ENCODE data around the gene SLAMF8. TPM values are rescaled to one million over a fixed set of nuclear protein-coding genes. Genes with fewer than 3 reads are reported as not detected.

The SLAMF8 gene
- polyA plus RNA-seq, 3 donors: 0.52 to 1.4 (median 0.61) TPM

GRCh38 chr1:159870704-159871103 lies 44.0 kb downstream of the SLAMF8 start:
- DNase-seq: no peak

- DNase-seq: peak; percentile 27
Observed at GRCh38 chr1:159872891-159873290, 46.2 kb downstream of the SLAMF8 start.

GRCh38 chr1:159873530-159874143 lies 47.0 kb downstream of the SLAMF8 start:
- DNase-seq: no peak

GRCh38 chr1:159877695-159878444 lies 51.2 kb downstream of the SLAMF8 start:
- no peak for DNase-seq

GRCh38 chr1:159879136-159879535 lies 52.5 kb downstream of the SLAMF8 start:
- DNase-seq: no peak

GRCh38 chr1:159879977-159880376 lies 53.3 kb downstream of the SLAMF8 start:
- DNase-seq: no peak

GRCh38 chr1:159880430-159880829 lies 53.8 kb downstream of the SLAMF8 start:
- no peak for DNase-seq

- peak; percentile 61 for DNase-seq
Observed at GRCh38 chr1:159881622-159882526, 55.2 kb downstream of the SLAMF8 start.

- no peak for DNase-seq
Observed at GRCh38 chr1:159882527-159882862, 55.8 kb downstream of the SLAMF8 start.

GRCh38 chr1:159883134-159883533 lies 56.5 kb downstream of the SLAMF8 start:
- no peak for DNase-seq

- DNase-seq: no peak
Observed at GRCh38 chr1:159884296-159884695, 57.6 kb downstream of the SLAMF8 start.

Other genes with a start within 250 kb of the SLAMF8 start
- gene APCS, start 239.0 kb upstream of the SLAMF8 start, polyA plus RNA-seq (ENCODE audit: insufficient read length in 3 of 3): not detected
- not detected for gene CRP, start 112.3 kb upstream of the SLAMF8 start, polyA plus RNA-seq (ENCODE audit: insufficient read length in 3 of 3)
- gene DUSP23, start 45.9 kb upstream of the SLAMF8 start, polyA plus RNA-seq (ENCODE audit: insufficient read length in 3 of 3): 10 to 100 TPM; 32.4 to 37.4 (median 36.5) TPM
- under 1 TPM; 0.33 to 0.67 (median 0.48) TPM for gene FCRL6, start 24.5 kb upstream of the SLAMF8 start, polyA plus RNA-seq (ENCODE audit: insufficient read length in 3 of 3)
- gene VSIG8, start 35.8 kb downstream of the SLAMF8 start, polyA plus RNA-seq (ENCODE audit: insufficient read length in 3 of 3): 1 to 10 TPM in 1 of 3 donors, under 1 TPM in 2; 0.43 to 2.6 (median 0.49) TPM
- gene CFAP45, start 73.3 kb downstream of the SLAMF8 start, polyA plus RNA-seq (ENCODE audit: insufficient read length in 3 of 3): 1 to 10 TPM; 3.7 to 4.7 (median 4.0) TPM
- gene TAGLN2, start 98.6 kb downstream of the SLAMF8 start, polyA plus RNA-seq (ENCODE audit: insufficient read length in 3 of 3): 100 to 1,000 TPM; 113 to 144 (median 131) TPM
- 10 to 100 TPM; 19.3 to 24.2 (median 19.5) TPM for gene IGSF9, start 118.7 kb downstream of the SLAMF8 start, polyA plus RNA-seq (ENCODE audit: insufficient read length in 3 of 3)
- gene SLAMF9, start 127.4 kb downstream of the SLAMF8 start, polyA plus RNA-seq (ENCODE audit: insufficient read length in 3 of 3): not detected
- gene PIGM, start 205.1 kb downstream of the SLAMF8 start, polyA plus RNA-seq (ENCODE audit: insufficient read length in 3 of 3): 10 to 100 TPM in 2 of 3 donors, 1 to 10 TPM in 1; 9.6 to 14.0 (median 13.6) TPM
- 10 to 100 TPM; 20.5 to 24.7 (median 22.3) TPM for gene KCNJ10, start 243.3 kb downstream of the SLAMF8 start, polyA plus RNA-seq (ENCODE audit: insufficient read length in 3 of 3)

Data from renal pelvis (tissue), 4 donors.